Endometrium (tissue), 2 donors: ENCODE results near the gene ZNF213.

Experiments used
- FAIRE-seq: peaks from 2 replicates; lab custom pipeline; 2012; peaks lifted over from hg19 to GRCh38; lab: Jason Lieb, UNC
- donor health status: control.
- donor health status: control.

Gene ZNF213, protein sequence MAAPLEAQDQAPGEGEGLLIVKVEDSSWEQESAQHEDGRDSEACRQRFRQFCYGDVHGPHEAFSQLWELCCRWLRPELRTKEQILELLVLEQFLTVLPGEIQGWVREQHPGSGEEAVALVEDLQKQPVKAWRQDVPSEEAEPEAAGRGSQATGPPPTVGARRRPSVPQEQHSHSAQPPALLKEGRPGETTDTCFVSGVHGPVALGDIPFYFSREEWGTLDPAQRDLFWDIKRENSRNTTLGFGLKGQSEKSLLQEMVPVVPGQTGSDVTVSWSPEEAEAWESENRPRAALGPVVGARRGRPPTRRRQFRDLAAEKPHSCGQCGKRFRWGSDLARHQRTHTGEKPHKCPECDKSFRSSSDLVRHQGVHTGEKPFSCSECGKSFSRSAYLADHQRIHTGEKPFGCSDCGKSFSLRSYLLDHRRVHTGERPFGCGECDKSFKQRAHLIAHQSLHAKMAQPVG

DNA sequence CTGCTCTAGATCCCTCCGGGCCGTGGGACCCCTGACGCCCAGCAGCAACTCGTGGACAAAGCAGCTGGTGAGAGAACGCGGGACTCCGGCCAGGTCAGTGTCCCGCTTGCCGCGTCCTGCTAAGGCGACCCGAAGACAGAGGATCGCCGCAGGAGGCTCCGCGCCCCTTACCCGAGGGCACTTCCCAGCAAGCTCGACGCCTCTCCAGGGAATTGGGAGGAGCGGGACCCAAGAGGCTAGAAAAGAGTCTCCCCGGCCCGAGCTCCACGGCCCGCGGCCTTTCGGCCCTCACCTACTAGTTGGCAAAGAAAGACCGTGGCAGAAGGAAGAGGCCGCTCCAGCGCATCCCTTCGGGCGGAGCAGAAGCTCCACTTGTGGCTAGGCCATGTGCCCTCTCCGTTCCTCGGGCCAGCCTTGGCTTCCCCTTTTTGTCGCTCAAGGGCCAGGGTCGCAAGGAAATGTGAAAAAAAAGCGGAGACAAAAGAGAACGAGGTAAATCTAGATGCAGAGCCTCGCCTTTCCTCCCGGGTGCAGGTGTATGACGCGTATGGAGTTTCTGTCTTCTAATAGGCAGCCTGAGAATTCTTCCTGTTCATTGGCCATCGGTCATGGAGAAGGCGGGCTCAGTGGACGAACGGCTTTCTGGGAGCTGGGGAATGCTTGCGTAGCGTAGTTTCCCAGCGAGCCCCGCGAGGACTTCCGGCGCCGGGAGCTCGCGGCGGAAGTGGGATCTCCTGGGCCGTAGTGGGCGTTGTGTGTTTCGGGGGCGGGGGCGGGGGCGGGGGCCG is at the start of gene ZNF213:
TSS of gene ZNF213 (plus strand) at position 692 of the 788 bp plus-strand sequence. CDS start 2,252 bp downstream, outside the sequence.
- peak; percentile 84 for FAIRE-seq

DNA sequence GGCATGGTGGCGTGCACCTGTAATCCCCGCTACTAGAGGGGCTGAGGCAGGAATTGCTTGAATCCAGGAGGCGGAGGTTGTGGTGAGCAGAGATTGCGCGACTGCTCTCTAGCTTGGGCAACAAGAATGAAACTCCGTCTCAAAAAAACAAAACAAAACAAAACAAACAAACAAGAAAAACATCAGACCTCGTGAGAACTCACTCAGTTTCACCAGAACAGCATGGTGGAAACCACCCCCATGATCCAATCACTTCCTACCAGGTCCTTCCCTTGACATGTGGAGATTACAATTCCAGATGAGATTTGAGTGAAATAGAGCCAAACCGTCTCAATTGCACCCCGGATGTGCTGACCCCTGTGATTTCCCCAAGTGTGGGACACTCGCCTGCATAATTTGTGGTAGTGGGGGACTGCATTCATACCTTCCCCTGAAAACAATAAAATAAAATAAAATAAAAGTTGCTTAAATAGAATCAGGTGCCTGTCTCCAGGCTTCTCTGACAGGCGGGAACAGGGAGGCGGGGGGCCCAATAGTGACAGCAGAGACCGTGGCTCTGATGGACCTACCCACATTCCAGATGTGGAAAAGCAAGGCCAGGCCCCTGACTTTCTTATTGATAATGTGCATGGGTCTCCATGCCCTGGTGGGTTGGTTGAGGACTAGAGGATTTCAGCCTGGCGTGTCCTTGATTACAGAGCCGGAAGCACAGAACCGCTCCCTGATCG is 48.8 kb upstream of the ZNF213 start:
- no peak for FAIRE-seq

DNA sequence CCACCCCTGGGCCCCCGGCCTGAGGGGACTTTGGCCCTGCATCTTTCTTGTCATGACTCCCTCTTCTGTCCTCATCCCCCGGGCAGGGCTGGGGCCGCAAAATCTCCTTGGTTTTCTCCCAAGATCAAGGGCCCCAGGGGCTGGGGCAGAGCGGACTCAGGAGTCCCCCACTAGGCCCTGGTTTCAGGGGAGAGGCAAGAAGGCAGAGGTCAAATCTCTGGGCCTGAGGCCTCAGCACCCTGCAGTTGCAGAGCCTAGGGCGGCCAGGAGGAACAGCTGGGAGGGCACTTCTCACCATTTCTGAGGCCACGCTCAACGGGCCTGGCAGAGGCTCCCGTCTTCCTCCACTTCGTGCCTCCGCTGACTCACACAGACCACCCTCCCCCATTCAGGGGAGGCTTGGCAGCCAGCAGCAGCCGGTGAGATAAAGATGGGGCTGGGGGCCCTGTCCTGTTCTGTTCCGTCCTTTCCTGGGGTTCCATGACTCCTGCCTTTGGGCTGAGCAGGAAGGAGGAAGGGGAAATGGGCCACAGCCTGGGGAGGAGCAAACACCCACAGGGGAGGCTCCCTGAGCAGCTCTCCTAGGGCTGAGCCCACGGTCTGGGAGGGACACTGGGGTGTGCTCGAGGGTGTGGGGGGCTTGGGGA is 48.1 kb upstream of the ZNF213 start:
- FAIRE-seq, result no peak

DNA sequence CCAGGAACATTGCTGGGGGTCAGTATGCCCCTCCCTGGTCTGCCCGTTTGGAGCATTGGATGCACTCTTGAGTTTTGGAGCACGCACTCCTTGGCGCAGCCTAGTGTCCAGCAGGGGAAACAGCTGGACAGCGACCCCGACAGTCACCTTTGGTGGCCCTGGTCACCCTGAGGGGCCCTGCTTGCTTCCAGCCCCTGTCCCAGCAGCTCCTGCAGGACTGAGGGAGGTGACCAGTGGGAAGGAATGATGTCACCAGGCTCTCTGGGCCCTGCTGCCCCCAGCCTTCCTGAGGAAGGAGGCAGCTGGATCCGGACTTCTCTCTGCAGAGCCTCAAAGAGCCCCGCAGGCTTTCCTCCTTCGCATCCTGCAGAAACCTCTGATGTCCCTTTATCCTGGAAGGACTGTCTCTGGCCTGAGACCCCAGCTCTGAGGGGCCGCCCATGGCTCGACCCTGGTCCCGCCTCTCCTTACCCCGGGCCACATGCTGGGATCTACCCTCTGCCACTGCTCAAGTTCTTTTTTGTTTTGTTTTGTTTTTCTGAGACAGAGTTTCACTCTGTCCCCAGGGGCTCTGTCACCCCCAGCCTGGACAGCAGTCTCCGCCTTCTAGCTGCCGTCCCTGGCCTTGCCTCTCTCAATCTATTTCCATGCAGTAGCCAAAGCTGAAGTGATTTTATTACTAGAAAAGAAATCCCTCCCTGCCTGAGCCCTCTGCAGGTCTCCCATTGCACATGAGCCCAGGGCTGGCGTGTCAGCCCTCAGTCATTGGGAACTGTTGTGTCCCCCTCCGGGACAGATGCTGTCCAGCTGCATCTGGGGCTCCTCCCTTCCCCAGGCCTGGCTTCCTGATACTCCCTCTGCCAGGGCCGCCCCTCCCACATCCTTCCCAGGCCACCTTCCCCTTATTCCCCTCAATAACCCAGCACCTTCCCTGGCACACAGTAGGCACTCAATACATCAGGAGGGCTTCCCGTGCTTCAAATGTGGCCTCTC is 47.3 kb upstream of the ZNF213 start:
- FAIRE-seq, result no peak

DNA sequence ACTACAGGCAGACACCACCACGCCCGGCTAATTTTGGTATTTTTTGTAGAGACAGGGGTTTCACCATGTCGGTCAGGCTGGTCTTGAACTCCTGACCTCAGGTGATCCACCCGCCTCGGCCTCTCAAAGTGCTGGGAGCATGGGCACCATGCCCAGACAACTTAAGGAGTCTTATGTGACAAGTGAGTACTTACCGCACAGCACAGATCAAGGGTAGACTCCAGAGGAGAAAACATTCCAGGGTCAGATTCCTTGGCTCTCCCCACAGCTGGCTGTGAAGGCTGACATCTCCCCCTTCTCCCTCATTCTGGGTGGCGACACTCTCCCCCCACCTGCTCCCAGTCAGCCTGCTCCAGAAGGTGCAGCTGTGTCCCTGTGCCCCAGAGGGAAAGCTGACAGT is 46.4 kb upstream of the ZNF213 start:
- no peak for FAIRE-seq

DNA sequence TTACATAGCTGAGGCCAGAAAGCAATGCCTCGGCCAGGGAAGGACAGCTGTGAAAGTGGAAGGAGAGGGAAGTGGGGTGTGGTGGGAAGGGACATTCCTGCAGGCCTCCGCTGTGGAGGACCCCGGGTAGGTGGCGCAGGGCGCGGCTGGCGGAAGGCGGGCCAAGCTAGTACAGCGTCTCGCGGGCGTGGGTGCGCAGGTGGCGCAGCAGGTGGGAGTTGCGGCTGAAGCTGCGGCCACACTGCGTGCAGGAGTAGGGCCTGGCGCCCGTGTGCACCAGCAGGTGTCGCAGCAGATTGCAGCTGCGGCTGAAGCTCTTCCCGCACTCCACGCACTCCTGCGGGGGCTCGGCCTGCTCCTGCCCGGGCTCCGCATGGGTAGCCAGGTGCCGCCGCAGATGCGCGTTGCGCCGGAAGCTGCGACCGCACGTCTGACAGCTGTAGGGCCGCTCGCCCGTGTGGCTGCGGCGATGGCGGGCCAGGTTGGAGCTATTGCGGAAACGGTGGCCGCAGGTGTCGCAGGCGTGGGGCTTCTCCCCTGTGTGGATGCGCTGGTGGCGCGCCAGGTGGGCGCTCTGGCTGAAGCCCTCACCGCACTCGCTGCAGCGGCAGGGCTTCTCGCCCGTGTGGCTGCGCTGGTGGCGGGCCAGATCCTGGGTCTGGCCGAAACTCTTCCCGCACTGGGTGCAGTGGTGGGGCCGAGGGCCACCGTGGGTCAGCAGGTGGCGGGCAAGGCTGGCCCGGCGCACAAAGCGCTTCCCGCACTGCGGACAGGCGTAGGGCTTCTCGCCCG is 45.7 kb upstream of the ZNF213 start:
- FAIRE-seq, result no peak

DNA sequence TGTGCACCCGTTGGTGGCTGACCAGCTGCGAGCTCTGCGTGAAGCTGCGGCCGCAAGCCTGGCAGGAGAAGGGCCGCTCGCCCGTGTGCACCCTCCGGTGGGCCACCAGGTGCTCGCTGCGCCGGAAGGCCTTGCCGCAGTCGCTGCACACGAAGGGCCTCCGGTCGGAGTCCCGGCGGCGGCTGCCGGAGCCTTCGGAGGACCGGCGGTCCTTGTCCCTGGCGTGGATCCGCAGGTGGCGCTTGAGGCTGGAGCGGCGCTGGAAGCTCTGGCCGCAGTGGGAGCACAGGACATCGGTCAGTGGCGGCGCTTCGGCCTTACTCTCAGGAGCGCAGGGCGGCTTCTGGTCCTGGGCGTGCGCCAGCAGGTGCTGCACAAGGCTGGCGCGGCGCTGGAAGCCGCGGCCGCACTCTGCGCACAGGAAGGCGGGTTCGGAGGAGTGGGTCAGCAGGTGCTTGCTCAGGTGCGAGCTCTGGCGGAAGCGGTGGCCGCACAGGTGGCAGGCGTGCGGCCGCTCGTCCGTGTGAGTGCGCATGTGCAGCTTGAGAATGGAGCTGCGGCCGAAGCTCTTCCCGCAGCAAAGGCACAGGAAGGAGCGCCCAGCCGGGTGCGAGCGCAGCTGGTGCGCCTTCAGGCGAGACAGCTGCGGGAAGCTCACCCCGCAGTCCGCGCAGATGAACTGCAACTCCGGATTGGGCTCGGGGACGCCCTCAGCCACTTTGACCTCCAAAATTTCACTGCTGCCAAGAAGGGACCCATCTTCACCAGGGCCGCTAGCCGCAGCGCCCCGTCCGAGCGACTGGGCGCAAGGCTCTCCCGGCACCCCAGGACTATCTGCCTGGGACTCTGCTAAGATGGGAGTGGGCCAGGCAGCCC is 44.9 kb upstream of the ZNF213 start:
- FAIRE-seq, result no peak

DNA sequence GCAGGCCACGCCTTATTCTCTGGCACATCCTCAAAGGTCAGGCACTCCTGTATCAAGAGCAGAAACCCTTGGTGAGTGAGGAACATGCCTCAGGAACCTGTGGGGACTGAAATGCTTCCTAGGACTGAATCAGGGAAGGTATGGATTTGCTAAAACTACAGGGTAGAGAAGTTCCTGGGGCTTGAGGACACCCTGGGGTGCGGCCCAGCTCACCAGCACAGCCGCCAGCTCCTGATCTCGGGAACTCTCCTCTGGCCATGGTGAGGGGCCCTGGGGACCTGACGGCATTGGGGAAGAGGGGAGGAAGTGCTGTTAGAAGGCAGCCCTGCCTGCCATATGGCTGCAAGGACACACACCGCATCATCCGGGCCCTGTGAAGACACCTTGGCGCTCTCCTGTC is 43.3 kb upstream of the ZNF213 start:
- FAIRE-seq, result no peak

DNA sequence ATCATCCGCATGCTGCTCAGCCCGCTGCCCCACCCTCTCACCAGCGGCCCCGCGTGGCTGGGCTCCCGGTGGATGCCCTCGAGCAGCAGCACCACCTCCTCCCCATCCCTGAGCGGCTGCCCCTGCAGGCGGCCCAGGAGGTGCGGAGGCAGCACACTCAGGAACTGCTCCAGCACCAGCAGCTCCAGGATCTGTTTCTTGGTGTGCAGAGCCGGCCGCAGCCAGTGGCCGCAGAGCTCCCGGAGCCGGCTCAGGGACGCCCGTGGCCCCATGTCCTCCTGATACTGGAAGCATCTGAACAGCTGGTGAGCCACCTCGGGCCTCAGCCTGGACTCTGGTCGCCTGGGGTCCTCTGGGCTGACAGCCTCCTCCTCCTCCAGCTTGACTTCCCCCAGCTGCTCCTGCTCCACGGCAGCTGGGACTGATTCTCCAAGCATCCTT is 42.3 kb upstream of the ZNF213 start:
- FAIRE-seq, result no peak

DNA sequence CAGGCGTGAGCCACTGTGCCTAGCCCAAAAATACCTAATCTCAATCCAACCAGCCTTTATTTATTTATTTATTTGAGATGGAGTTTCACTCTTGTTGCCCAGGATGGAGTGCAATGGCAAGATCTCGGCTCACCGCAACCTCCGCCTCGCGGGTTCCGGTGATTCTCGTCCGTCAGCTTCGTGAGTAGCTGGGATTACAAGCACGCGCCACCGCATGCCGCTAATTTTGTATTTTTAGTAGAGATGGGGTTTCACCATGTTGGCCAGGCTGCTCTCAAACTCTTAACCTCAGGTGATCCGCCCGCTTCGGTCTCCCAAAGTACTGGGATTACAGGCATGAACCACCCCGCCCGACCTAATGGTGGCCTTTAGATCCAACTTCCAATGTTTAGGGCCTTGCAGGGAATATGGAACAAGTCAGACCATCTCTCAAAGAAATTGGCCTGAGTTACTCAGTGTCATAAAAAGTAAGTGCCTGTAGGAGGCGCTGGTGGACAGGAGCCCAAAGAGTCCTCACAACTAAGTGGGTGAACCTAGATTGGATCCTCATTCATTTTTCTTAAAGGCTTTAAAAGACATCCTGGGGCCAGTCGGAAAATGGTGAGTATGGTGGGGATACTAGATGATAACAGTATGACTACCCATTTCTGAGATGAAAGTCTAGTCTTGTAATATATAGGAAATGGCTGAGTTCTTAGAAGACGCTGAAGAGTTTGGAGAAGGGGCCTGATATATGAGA is 40.4 kb upstream of the ZNF213 start:
- FAIRE-seq, result no peak

DNA sequence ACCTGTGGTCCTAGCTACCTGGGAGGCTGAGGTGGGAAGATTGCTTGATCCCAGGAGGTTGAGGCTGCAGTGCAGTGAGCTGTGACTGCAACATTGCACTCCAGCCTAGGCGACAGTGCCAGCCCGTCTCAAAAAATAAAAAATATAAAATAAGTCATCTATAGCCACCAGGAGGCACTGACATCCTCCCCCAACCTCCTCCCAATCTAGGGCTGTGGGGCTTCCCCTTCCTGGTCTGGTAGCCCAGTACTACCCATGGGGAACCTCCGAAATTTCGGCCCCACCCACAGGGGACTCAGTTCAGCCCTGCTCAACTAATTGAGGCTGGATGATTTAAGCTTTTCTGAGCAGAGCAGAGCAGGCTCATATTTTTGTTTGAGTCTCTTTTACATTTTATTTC is 39.0 kb upstream of the ZNF213 start:
- no peak for FAIRE-seq

DNA sequence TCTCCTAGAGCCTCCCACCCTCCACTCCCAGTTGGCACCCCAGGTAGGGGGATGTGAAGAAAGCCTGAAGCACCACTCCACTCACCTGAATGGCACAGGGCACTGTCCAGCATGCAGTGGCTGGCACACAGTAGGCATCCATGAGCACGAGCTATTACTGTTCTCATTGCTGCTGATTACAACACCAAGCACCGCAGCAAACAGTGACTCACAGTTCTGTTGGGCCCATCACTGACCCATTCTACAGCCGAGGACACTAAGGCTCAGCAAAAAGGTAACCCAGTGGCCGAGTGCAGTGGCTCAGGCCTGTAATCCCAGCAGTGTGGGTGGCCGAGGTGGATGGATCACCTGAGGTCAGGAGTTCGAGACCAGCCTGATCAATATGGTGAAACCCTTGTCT is 38.5 kb upstream of the ZNF213 start:
- no peak for FAIRE-seq

DNA sequence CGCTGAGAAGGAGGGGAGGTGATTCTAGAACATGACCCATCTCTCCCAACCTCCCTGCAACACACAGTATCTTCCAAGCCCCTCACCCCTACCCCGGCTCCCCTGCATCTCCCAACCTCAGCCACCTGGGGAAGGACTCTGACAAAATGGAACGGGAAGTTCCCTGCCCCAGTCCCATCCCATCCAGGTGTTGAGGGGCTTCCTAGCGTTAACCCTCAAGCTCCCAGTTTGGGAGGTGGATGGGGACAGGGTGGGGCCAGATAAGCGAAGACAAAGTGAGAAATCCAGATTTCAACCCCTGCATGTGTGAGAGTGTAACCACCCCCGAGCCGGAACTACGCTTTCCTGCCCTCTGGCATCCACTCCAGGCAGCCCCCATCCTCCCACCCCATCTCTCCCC is 37.6 kb upstream of the ZNF213 start:
- FAIRE-seq, result no peak

DNA sequence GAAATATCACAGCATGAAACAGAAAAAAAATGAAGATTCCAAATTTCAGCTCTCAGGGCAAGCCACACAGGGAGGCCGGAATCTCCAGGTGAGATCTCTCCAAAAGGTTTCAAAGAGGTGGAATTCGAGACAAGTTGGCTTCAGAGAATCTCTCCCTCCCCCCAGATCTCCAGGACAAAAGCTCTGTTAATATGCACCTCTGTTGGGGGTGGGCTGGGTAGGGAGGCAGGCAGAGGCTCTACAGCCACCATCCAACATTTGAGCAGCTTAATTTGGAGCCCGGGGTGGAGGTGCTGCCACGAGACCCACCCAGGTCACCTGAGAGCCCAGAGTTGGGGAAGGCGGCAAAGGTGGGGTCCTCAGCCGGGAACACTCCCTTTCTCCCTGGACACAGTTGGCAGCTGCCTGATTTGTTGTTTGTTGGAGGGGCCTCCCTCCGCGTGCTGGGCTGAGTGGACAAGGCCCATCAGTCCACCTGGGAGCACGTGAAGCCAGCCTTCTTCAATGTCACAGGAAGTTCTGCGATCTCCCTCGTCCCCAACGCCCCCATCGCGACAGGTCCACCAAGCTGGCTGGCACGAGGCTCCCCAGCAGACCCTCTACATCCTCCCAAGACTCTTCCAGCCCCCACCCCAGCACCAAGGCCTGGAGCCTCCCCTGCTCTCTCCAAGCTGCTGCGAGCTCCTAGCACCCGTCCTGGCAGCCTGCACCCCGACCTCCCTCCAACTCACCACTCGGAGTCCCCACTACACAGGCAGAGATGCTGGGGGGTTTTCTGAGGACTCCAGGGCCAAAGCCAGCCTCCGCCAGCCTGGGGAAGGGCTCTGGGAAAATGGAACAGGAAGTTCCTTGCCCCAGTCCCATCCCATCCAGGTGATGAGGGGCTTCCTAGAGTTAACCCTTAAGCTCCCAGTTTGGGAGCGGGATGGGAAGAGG is 36.1 kb upstream of the ZNF213 start, which contains the start of gene ZSCAN10:
TSS of gene ZSCAN10 (minus strand) at position 836 of the 936 bp plus-strand sequence. CDS start 6,357 bp downstream, outside the sequence.
- FAIRE-seq, result no peak

DNA sequence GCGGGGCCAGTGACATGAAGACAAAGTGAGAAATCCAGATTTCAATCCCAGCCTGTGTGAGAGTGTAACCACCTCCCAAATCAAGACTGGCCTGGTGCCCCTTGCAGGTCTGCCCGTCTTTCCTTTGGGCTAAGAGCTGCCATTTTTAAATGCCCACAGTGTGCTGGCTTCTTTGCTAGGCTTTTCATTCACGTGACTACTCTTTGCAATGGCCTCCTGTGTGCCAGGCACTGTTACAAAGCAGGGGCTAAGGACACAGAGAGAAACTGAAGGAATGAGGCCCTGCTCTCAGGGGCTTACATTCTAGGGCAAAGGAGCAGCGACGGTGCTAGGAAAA is 35.5 kb upstream of the ZNF213 start:
- no peak for FAIRE-seq

DNA sequence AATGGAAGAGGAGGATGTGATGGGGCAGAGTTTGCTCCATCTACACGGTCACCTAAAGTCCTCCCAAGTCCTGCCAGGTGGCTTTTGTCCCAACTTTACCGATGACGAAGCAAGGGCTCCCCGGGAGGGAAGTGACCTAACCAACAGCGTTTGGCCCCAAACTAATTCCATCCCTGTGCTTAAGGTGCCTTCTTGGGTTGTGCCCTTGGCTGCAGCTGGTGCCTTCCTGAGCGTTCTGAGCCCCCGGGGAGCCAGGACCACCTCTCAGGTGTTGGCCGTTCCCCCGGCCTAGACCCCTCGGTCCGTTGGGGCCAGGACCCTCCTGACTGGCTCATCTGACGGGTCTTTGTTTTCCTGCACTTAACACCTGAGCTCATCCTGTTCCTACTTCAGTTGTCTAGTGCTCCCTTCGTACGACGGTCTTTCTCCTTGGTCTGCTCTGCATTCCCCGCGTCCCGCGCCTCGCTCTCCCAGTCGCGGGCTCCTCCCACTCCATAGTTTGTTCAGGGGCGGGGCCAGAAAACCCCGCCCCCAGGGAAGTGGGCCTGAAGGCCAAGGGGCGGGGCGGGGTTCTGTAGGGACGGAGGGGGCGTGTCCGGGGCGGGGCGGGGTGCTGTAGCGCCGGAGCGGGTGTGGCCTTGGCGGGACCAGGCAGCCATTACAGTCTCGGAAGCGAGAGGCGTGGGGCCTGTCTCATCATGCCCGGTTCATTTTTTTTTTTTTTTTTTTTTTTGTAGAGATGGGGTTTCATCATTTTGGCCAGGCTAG is 34.9 kb upstream of the ZNF213 start:
- FAIRE-seq, result no peak
